Epithelial cell of proximal tubule (primary cell): ENCODE results near the gene LRRTM4. TPM values are rescaled to one million over a fixed set of nuclear protein-coding genes. Genes with fewer than 3 reads are reported as not detected.
A peak's percentile ranks its signal among the peaks of the same experiment; 100 is the strongest.

Source experiments
- DNase-seq: peaks from one replicate; pipeline ENCODE4 v3.0.0-alpha.2; 2011; ENCODE audit warnings: low read depth
- H3K4me3 ChIP-seq: 2 replicates; pipeline ENCODE4 v1.5.1; 2011; ENCODE audit warnings: low read depth, mild to moderate bottlenecking, low read length
- CTCF ChIP-seq: conservative IDR thresholded peaks from 2 replicates; pipeline ENCODE4 v1.5.1; 2012; ENCODE audit warnings: low read depth, mild to moderate bottlenecking, low read length
- total RNA-seq: library from RNA; depleted of rRNA; stranded (reverse); fragments of >200 nt; gene quantifications from 2 replicates; pipeline ENCODE4 v1.2.3, GENCODE V29; 2015

The LRRTM4 gene
- total RNA-seq, 1 donor from 2014 or later = not detected

GRCh38 chr2:76977846-76978727 is 544.1 kb downstream of the LRRTM4 start:
- DNase-seq = no peak
- no peak overlapping the region for H3K4me3 ChIP-seq
- TF ChIP-seq CTCF = no peak

- H3K4me3 ChIP-seq = no peak overlapping the region
- DNase-seq = no peak
- TF ChIP-seq CTCF = no peak
These were observed 546.4 kb downstream of the LRRTM4 start for GRCh38 chr2:76975752-76976151.

GRCh38 chr2:76973610-76974009 is 548.6 kb downstream of the LRRTM4 start:
- DNase-seq = no peak
- TF ChIP-seq CTCF = no peak
- no peak overlapping the region for H3K4me3 ChIP-seq

- no peak overlapping the region for H3K4me3 ChIP-seq
- TF ChIP-seq CTCF = no peak
- no peak for DNase-seq
These were observed 556.4 kb downstream of the LRRTM4 start for GRCh38 chr2:76965772-76966171.

- no peak overlapping the region for H3K4me3 ChIP-seq
- no peak for TF ChIP-seq CTCF
- no peak for DNase-seq
These were observed 563.4 kb downstream of the LRRTM4 start for GRCh38 chr2:76958749-76959148.

GRCh38 chr2:76953733-76954347 is 568.3 kb downstream of the LRRTM4 start:
- peak; percentile 94 for TF ChIP-seq CTCF
- peak; percentile 7 for DNase-seq
- H3K4me3 ChIP-seq = no peak overlapping the region
